ENCODE results near the gene BACH2. TPM values are rescaled to one million over a fixed set of nuclear protein-coding genes. Genes with fewer than 3 reads are reported as not detected.

BACH2 gene
- total RNA-seq, 1 donor from 2014 or later = 2.1 TPM

GRCh38 chr6:89977808-89978748 lies 318.6 kb downstream of the BACH2 start:
- no peaks in the 10 kb centered on the region for H3K36me3 ChIP-seq (ENCODE audit: control insufficient read depth, insufficient read depth, low read length)
- FAIRE-seq = no peak
- TF ChIP-seq CTCF (IDR thresholded peaks at IDR 0.05; ENCODE audit: insufficient read depth, low read length, severe bottlenecking) = no peak
- DNase-seq (ENCODE audit: low read depth) = no peak
- H3K27me3 ChIP-seq (ENCODE audit: control insufficient read depth, insufficient read depth, low read length) = no peaks in the 10 kb centered on the region
- H3K4me3 ChIP-seq (ENCODE audit: low read depth, low read length) = no peak overlapping the region

- no peak for TF ChIP-seq CTCF (IDR thresholded peaks at IDR 0.05; ENCODE audit: insufficient read depth, low read length, severe bottlenecking)
- Histone ChIP-seq H3K27me3 (ENCODE audit: control insufficient read depth, insufficient read depth, low read length) (no peaks in the 10 kb centered on the region), H3K4me3 (ENCODE audit: low read depth, low read length) (no peak overlapping the region), H3K36me3 (ENCODE audit: control insufficient read depth, insufficient read depth, low read length) (no peaks in the 10 kb centered on the region)
- no peak for DNase-seq (ENCODE audit: low read depth)
- no peak for FAIRE-seq
Measured at GRCh38 chr6:89976694-89977020, 320.0 kb downstream of the BACH2 start.

GRCh38 chr6:89975991-89976693 lies 320.5 kb downstream of the BACH2 start:
- Histone ChIP-seq H3K36me3 (ENCODE audit: control insufficient read depth, insufficient read depth, low read length) (no peaks in the 10 kb centered on the region), H3K27me3 (ENCODE audit: control insufficient read depth, insufficient read depth, low read length) (no peaks in the 10 kb centered on the region), H3K4me3 (ENCODE audit: low read depth, low read length) (no peak overlapping the region)
- TF ChIP-seq CTCF (IDR thresholded peaks at IDR 0.05; ENCODE audit: insufficient read depth, low read length, severe bottlenecking) = no peak
- FAIRE-seq (no peak), DNase-seq (ENCODE audit: low read depth) (no peak)

GRCh38 chr6:89975366-89975765 lies 321.3 kb downstream of the BACH2 start:
- FAIRE-seq (no peak), DNase-seq (ENCODE audit: low read depth) (no peak)
- no peak for TF ChIP-seq CTCF (IDR thresholded peaks at IDR 0.05; ENCODE audit: insufficient read depth, low read length, severe bottlenecking)
- Histone ChIP-seq H3K27me3 (ENCODE audit: control insufficient read depth, insufficient read depth, low read length) (no peaks in the 10 kb centered on the region), H3K4me3 (ENCODE audit: low read depth, low read length) (no peak overlapping the region), H3K36me3 (ENCODE audit: control insufficient read depth, insufficient read depth, low read length) (no peaks in the 10 kb centered on the region)

GRCh38 chr6:89974834-89975233 lies 321.8 kb downstream of the BACH2 start:
- H3K4me3 ChIP-seq (ENCODE audit: low read depth, low read length) = no peak overlapping the region
- no peak for TF ChIP-seq CTCF (IDR thresholded peaks at IDR 0.05; ENCODE audit: insufficient read depth, low read length, severe bottlenecking)
- no peaks in the 10 kb centered on the region for H3K36me3 ChIP-seq (ENCODE audit: control insufficient read depth, insufficient read depth, low read length)
- no peaks in the 10 kb centered on the region for H3K27me3 ChIP-seq (ENCODE audit: control insufficient read depth, insufficient read depth, low read length)
- FAIRE-seq = no peak
- no peak for DNase-seq (ENCODE audit: low read depth)

All from bronchial epithelial cell (primary cell).